Thoracic aorta (tissue), 2 donors: ENCODE data around the gene PRDM16. TPM values are rescaled to one million over a fixed set of nuclear protein-coding genes. Genes with fewer than 3 reads are reported as not detected.

Experiments
- ATAC-seq: fragments of 150-250 bp; one replicate; pipeline ENCODE4 v1.8.0; 2017; ENCODE audit warnings: low read depth; ENCODE audit not compliant: insufficient number of reproducible peaks, low FRiP score
- DNase-seq: peaks from one replicate; pipeline ENCODE4 v3.0.0-alpha.2; 2020; ENCODE audit warnings: low spot score
- H3K27ac ChIP-seq, 2 donors: fragments of 200-600 bp; sonication (generic); 1 replicate in 1 of 2; 2 replicates in 1 of 2; pipeline ENCODE4 v1.5.1; 2016; ENCODE audit warnings: mild to moderate bottlenecking in 2 of 2, moderate library complexity in 2 of 2
- H3K27me3 ChIP-seq: fragments of 200-600 bp; sonication (generic); replicated peaks from 2 replicates; pipeline ENCODE4 v1.6.0; 2016; ENCODE audit warnings: mild to moderate bottlenecking; ENCODE audit not compliant: insufficient read depth
- H3K36me3 ChIP-seq: fragments of 200-600 bp; sonication (generic); one replicate; pipeline ENCODE4 v1.5.1; 2016
- H3K4me1 ChIP-seq, 2 donors: fragments of 200-600 bp; sonication (generic); 1 replicate in 1 of 2; 2 replicates in 1 of 2; pipeline versions ENCODE4 v1.5.1 to v1.6.0; 2016; ENCODE audit warnings: low read depth in 2 of 2, mild to moderate bottlenecking in 1 of 2; ENCODE audit not compliant: control insufficient read depth in 1 of 2
- H3K4me3 ChIP-seq: fragments of 200-600 bp; sonication (generic); 2 replicates; pipeline ENCODE4 v1.5.1; 2016; ENCODE audit warnings: mild to moderate bottlenecking
- H3K9me3 ChIP-seq: fragments of 200-600 bp; sonication (generic); 2 replicates; pipeline ENCODE4 v1.5.1; 2016
- total RNA-seq, 2 donors: library from RNA; depleted of rRNA; stranded (reverse); fragments of >200 nt; gene quantifications; one replicate each; pipeline versions ENCODE4 v1.1.0 to v1.2.3, GENCODE V29; 2016
- TF ChIP-seq, protein P1 (sequence below): fragments of 200-600 bp; sonication (generic); IDR thresholded peaks from one replicate; pipeline ENCODE4 v1.5.1; 2019; ENCODE audit warnings: antibody characterized with exemption

Gene PRDM16
- total RNA-seq, 2 donors from 2014 or later = 68.9 to 85.4 TPM

DNA sequence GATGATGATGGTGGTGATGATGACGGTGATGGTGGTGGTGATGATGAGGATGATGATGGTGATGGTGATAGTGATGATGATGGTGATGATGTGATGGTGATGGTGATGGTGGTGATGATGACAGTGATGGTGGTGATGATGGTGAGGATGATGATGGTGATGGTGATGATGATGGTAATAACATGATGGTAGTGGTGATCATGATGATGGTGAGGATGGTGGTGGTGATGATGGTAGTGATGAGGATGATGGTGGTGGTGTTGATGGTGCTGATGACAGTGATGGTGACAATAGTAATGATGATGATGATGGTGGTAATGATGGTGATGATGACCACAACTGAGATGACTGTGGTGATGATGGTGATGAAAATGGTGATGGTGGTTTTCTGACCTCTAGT lies 42.9 kb upstream of the PRDM16 start:
- Histone ChIP-seq H3K27me3 (no peaks in the 10 kb centered on the region), H3K9me3 (no peaks in the 10 kb centered on the region)
- no peak for ATAC-seq

DNA sequence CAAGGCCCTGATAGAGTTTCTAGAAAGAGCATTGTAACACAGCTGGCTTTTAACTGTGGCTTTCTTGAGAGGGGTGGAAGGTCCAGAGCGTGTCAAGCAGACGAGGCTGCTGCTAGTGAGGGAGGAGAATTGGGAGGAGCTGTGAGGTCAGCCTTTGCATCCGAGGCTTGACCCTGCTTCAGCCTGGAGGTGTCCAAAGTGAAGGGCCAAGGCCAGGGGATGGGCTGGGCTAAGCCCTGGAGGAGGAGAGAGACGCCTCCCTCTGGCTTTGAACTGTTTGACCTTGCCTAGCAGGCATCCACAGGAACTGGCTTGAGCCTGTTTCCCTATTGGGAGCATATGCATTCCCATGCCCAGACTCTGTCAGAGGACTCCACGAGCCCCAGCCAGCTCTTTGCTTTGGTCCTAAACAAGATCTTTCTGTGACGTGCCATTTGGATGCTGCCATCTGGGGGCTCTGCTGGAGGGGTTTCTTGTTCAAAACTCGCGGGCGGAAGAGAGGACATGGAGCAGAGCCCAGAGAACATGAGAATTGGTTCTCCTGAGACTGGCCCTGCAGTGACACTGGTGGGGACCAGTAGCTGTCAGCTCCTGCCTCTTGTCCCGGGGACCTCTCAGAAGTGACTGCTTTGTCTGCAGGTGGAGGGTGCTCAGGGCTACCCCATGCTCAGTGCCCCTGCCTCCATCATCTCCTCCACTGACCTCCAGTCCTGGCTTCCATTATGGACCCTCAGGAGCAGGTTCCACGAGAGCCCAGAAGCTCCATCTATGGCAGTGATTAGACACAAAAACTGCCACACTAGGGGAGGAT lies 42.2 kb upstream of the PRDM16 start:
- DNase-seq = no peak
- H3K4me1 ChIP-seq = no peaks in the 10 kb centered on the region
- no peak overlapping the region for H3K4me3 ChIP-seq
- ATAC-seq = no peak
- H3K27ac ChIP-seq = no peak overlapping the region
- no peaks in the 10 kb centered on the region for H3K36me3 ChIP-seq
- no peaks in the 10 kb centered on the region for H3K27me3 ChIP-seq
- no peaks in the 10 kb centered on the region for H3K9me3 ChIP-seq
- TF ChIP-seq, protein P1, sequence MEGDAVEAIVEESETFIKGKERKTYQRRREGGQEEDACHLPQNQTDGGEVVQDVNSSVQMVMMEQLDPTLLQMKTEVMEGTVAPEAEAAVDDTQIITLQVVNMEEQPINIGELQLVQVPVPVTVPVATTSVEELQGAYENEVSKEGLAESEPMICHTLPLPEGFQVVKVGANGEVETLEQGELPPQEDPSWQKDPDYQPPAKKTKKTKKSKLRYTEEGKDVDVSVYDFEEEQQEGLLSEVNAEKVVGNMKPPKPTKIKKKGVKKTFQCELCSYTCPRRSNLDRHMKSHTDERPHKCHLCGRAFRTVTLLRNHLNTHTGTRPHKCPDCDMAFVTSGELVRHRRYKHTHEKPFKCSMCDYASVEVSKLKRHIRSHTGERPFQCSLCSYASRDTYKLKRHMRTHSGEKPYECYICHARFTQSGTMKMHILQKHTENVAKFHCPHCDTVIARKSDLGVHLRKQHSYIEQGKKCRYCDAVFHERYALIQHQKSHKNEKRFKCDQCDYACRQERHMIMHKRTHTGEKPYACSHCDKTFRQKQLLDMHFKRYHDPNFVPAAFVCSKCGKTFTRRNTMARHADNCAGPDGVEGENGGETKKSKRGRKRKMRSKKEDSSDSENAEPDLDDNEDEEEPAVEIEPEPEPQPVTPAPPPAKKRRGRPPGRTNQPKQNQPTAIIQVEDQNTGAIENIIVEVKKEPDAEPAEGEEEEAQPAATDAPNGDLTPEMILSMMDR = no peak

More for the DNA sequence above, 42.9 kb upstream of the PRDM16 start:
- DNase-seq = no peak
- no peaks in the 10 kb centered on the region for H3K4me1 ChIP-seq
- H3K4me3 ChIP-seq = no peak overlapping the region
- H3K27ac ChIP-seq = no peak overlapping the region
- TF ChIP-seq, protein P1 = no peak
- H3K36me3 ChIP-seq = no peaks in the 10 kb centered on the region

DNA sequence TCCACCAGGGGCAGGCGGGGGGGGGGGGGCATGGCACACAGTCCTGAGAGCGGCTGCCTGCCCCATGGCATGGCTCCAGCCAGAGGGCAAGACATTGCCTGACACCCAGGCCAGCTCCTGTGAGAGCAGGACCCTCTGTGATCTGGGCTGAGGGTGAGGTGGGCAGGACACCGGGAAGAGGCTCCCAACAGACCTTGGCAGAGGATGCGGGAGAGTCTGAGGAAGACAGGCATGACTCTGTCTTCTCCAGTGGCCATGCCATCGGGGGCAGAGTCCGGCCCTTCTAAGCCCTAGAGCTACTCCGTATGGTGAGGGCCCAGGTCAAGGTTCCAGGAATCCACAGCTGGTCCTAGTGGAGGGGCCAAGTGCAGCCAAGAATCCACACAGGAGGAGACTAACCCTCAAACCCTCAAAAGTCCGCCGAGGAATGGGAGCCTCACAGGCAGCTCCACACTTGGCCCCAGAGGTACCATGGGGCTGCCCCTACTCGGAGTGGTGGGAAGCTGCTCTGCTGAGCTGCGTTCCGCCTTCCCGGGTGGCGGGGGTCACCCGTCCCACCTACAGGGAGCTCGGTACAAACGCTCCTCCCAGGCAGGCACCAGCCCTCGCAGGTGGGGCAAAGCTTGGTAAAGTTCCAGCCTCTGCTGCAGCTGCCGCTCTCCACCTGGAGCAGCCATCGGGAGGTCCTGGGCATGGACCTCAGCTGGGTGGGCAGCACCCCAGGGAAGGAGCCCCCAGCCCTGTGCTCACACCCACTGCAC lies 41.2 kb upstream of the PRDM16 start:
- Histone ChIP-seq H3K9me3 (no peaks in the 10 kb centered on the region), H3K4me3 (no peak overlapping the region), H3K27ac (no peak overlapping the region), H3K36me3 (no peaks in the 10 kb centered on the region), H3K4me1 (no peaks in the 10 kb centered on the region), H3K27me3 (no peaks in the 10 kb centered on the region)
- TF ChIP-seq, protein P1 = no peak
- ATAC-seq (no peak), DNase-seq (no peak)

DNA sequence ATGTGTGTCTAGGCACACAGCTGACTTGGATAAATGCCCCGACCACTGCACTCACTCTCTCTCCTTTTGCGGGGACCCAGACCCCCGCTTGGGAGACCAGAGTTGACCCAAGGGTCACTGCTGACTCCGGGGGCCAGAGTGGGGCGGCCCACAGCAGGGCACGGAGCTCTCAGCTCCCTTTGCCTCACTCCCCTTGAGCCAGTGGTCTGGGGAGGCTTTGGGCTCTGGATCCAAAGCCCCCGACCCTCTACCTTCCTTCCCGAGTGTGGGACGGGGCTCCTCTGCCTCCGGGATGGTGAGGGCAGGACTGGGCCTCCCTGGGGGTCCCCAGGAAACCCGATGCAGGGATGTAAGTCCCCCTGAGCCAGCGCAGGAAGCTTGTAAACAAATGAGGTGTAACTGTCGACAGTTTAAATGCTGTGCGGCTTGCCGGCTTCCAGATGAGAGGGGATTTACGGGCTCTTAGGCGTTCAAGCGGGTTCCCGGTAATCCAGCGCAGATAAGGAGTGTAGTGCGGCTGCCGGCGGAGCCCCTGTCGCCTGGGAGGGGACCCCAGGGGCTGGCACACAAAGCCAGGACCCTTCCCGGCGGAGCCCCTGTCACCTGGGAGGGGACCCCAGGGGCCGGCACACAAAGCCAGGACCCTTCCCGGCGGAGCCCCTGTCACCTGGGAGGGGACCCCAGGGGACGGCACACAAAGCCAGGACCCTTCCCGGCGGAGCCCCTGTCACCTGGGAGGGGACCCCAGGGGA lies 40.3 kb upstream of the PRDM16 start:
- Histone ChIP-seq H3K4me3 (no peak overlapping the region), H3K27me3 (no peaks in the 10 kb centered on the region), H3K36me3 (no peaks in the 10 kb centered on the region), H3K9me3 (no peaks in the 10 kb centered on the region), H3K27ac (no peak overlapping the region), H3K4me1 (no peaks in the 10 kb centered on the region)
- no peak for ATAC-seq
- no peak for DNase-seq
- TF ChIP-seq, protein P1 = no peak

DNA sequence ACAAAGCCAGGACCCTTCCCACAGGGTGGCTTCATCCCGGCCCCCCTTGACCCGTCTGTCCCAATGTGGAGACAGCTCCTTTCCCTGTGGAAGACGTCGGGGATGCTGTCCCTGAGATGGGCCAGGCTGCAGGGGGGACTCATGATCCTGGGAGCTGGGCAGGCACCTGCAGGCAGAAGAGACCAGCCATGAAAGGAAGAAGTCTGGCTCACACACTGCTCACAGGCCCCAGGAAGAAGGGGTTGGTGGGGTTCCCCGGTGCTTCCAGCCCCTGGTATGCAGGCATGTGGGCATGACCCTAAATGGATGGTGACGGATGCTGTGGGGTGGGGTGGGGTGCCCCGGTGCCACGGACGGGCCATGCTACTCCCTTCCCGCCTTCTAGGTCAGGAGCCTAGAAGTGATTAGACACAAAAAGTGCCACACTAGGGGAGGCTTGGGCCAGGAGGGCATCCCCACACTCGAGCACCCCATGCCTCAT lies 39.5 kb upstream of the PRDM16 start:
- TF ChIP-seq, protein P1 = no peak
- ATAC-seq = no peak

More for the DNA sequence above, 39.5 kb upstream of the PRDM16 start:
- H3K27ac ChIP-seq = no peak overlapping the region
- H3K27me3 ChIP-seq = no peaks in the 10 kb centered on the region
- no peak for DNase-seq
- no peaks in the 10 kb centered on the region for H3K9me3 ChIP-seq
- no peaks in the 10 kb centered on the region for H3K4me1 ChIP-seq
- H3K4me3 ChIP-seq = no peak overlapping the region
- H3K36me3 ChIP-seq = no peaks in the 10 kb centered on the region
